OCI-LY1 (cell line): Measurements from ENCODE around the gene ATG5.

ENCODE experiments used
- H2AFZ ChIP-seq: fragments of 200-600 bp; sonication (generic), shearing (Covaris generic); 2 replicates; pipeline ENCODE4 v1.6.0; 2014; ENCODE audit warnings: antibody characterized with exemption, mild to moderate bottlenecking, low read length
- H3F3A ChIP-seq: fragments of 200-600 bp; sonication (generic), shearing (Covaris generic); 2 replicates; pipeline ENCODE4 v1.6.0; 2014; ENCODE audit warnings: mild to moderate bottlenecking, antibody characterized with exemption, low read length, moderate library complexity; ENCODE audit not compliant: insufficient read depth
- H3K27ac ChIP-seq: fragments of 200-600 bp; sonication (generic); 2 replicates; pipeline ENCODE4 v1.5.1; 2014; ENCODE audit warnings: low read length, mixed run types, mild to moderate bottlenecking, low read depth; ENCODE audit not compliant: poor library complexity, severe bottlenecking
- H3K27me3 ChIP-seq: fragments of 200-600 bp; sonication (generic); 2 replicates; pipeline ENCODE4 v1.6.0; 2014; ENCODE audit warnings: antibody characterized with exemption, mild to moderate bottlenecking, low read length, moderate library complexity; ENCODE audit not compliant: insufficient read depth
- H3K36me3 ChIP-seq: fragments of 200-600 bp; sonication (generic); 2 replicates; pipeline ENCODE4 v1.6.1; 2014; ENCODE audit warnings: mild to moderate bottlenecking, antibody characterized with exemption, low read length, moderate library complexity, mixed read lengths; ENCODE audit not compliant: insufficient read depth
- H3K4me1 ChIP-seq: fragments of 200-600 bp; sonication (generic); 2 replicates; pipeline ENCODE4 v1.5.1; 2014; ENCODE audit warnings: mild to moderate bottlenecking, low read length, moderate library complexity; ENCODE audit not compliant: insufficient read depth, severe bottlenecking
- H3K4me2 ChIP-seq: fragments of 200-600 bp; sonication (generic), shearing (Covaris generic); 2 replicates; pipeline ENCODE4 v1.6.1; 2014; ENCODE audit warnings: low read length
- H3K4me3 ChIP-seq: fragments of 200-600 bp; sonication (generic); 2 replicates; pipeline ENCODE4 v1.5.1; 2014; ENCODE audit warnings: low read length, low read depth, mild to moderate bottlenecking, mixed read lengths; ENCODE audit not compliant: poor library complexity, severe bottlenecking
- H3K79me2 ChIP-seq: fragments of 200-600 bp; shearing (Covaris generic); 2 replicates; pipeline ENCODE4 v1.6.1; 2016; ENCODE audit warnings: mixed run types, low read length, mixed read lengths; ENCODE audit not compliant: insufficient read depth
- H3K9ac ChIP-seq: fragments of 200-600 bp; sonication (generic), shearing (Covaris generic); 2 replicates; pipeline ENCODE4 v1.6.1; 2014; ENCODE audit warnings: mild to moderate bottlenecking, low read length, mixed read lengths
- H3K9me2 ChIP-seq: fragments of 200-600 bp; sonication (generic), shearing (Covaris generic); 2 replicates; pipeline ENCODE4 v1.6.1; 2014; ENCODE audit warnings: low read depth, mild to moderate bottlenecking, low read length, mixed read lengths
- H3K9me3 ChIP-seq: fragments of 200-600 bp; shearing (Covaris generic); 2 replicates; pipeline ENCODE4 v1.6.1; 2014; ENCODE audit warnings: low read length, mixed read lengths
- H4K20me1 ChIP-seq: fragments of 200-600 bp; sonication (generic), shearing (Covaris generic); 2 replicates; pipeline ENCODE4 v1.6.0; 2016; ENCODE audit warnings: mild to moderate bottlenecking, low read length; ENCODE audit not compliant: insufficient read depth
- EZH2 ChIP-seq: fragments of 200-600 bp; sonication (generic), shearing (Covaris generic); IDR thresholded peaks from 2 replicates; pipeline ENCODE4 v1.8.0; 2017; ENCODE audit warnings: borderline replicate concordance, mixed run types, mild to moderate bottlenecking, antibody characterized with exemption, low read length, moderate library complexity, mixed read lengths
- TF ChIP-seq, protein P1 (sequence below): fragments of 200-600 bp; sonication (generic), shearing (Covaris generic); IDR thresholded peaks from 2 replicates; pipeline ENCODE4 v1.5.1; 2017; ENCODE audit warnings: mild to moderate bottlenecking, antibody characterized with exemption, low read length, moderate library complexity, mixed read lengths

Gene ATG5

DNA sequence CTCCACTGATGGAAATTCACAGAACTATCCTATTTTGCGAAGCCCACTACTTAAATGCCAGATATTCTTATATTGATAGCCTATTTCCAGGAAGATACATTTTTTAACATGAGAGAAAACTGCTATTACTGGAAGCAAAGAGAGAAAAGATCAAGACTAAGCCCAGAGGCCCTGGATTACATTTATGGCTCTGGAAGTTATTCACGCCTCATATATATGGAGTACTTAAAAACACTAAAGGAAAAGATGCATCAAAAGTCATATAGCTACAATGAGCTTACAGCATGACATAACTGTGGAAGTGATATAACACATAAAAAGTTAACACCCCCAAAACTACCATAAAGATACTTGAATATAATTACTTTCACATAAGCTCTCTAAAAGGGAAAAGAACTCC is 19.8 kb downstream of the ATG5 start:
- Histone ChIP-seq H3K27ac (no peak overlapping the region), H4K20me1 (no peaks in the 10 kb centered on the region), H3K4me3 (no peak overlapping the region), H3K9me3 (no peaks in the 10 kb centered on the region), H3K27me3 (no peaks in the 10 kb centered on the region), H3F3A (no peaks in the 10 kb centered on the region), H3K9me2 (no peaks in the 10 kb centered on the region), H3K4me2 (no peak overlapping the region), H3K4me1 (no peaks in the 10 kb centered on the region), H3K79me2 (peaks cover 34% of the 10 kb centered on the region), H2AFZ (no peak overlapping the region), H3K9ac (no peak overlapping the region), H3K36me3 (peaks cover 16% of the 10 kb centered on the region; the same call in 1 of the 2 replicates)
- TF ChIP-seq, protein P1, sequence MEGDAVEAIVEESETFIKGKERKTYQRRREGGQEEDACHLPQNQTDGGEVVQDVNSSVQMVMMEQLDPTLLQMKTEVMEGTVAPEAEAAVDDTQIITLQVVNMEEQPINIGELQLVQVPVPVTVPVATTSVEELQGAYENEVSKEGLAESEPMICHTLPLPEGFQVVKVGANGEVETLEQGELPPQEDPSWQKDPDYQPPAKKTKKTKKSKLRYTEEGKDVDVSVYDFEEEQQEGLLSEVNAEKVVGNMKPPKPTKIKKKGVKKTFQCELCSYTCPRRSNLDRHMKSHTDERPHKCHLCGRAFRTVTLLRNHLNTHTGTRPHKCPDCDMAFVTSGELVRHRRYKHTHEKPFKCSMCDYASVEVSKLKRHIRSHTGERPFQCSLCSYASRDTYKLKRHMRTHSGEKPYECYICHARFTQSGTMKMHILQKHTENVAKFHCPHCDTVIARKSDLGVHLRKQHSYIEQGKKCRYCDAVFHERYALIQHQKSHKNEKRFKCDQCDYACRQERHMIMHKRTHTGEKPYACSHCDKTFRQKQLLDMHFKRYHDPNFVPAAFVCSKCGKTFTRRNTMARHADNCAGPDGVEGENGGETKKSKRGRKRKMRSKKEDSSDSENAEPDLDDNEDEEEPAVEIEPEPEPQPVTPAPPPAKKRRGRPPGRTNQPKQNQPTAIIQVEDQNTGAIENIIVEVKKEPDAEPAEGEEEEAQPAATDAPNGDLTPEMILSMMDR, result no peak
- TF ChIP-seq EZH2, result no peak

DNA sequence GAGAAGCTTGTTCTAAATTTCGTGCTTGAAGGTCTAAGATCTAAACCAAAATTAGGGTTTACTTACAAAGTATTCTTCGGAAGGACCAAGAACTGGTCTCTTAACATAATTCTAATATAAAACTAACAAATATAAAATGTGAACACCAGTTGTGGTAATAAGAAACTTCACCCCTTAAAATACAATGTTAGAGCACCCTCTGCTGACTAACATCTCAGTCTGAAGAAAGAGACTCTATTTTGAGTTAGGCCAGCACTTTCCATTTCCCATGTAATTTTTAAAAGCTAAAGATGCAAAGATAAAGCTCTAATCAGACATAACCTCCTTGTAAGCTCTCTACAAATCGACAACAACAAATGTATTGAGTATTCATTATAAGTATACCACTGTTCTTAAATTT is 24.6 kb downstream of the ATG5 start:
- no peaks in the 10 kb centered on the region for H3K9me2 ChIP-seq
- no peaks in the 10 kb centered on the region for H4K20me1 ChIP-seq
- no peak overlapping the region for H3K27ac ChIP-seq
- H3K79me2 ChIP-seq, result peaks cover 26% of the 10 kb centered on the region
- H3K36me3 ChIP-seq, result no peaks in the 10 kb centered on the region
- no peaks in the 10 kb centered on the region for H3F3A ChIP-seq
- TF ChIP-seq, protein P1, result peak; percentile 59
- no peak for TF ChIP-seq EZH2
- H3K4me3 ChIP-seq, result no peak overlapping the region
- no peaks in the 10 kb centered on the region for H3K4me1 ChIP-seq
- H3K9me3 ChIP-seq, result no peaks in the 10 kb centered on the region
- no peak overlapping the region for H3K9ac ChIP-seq
- no peak overlapping the region for H3K4me2 ChIP-seq
- no peaks in the 10 kb centered on the region for H3K27me3 ChIP-seq
- no peak overlapping the region for H2AFZ ChIP-seq

DNA sequence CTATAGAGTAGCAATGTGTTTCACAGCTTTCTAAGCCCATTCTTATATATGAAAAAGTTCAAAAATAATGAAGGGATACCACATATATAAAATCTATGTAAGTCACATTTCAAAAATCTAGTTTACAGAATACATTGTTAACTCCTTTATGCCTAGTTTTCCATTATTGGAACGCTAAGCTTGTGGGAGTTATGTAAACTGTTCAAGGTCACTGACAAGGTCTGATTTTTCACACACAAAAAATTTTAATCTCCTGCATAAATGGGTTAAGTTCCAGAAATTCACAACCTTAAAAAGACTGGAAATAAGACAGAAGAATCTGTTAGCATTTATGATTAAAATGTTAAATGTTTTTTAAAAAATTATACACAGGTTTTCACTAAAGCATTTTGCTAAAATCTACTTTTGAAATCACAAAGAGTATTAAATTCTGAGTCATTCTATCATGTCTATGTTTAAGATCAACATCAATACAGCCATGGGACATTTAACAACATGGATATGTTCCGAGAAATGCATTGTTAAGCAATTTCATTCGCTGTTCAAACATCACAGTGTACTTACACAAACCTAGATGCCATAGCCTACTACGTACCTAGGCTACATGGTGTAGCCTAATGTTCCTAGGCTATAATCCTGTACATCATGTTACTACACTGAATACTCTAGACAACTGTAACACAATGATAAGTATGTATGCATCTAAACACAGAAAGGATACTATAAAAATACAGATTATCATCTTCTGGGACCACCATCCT is 25.4 kb downstream of the ATG5 start:
- H4K20me1 ChIP-seq, result no peaks in the 10 kb centered on the region
- no peaks in the 10 kb centered on the region for H3K9me3 ChIP-seq
- H3K4me1 ChIP-seq, result no peaks in the 10 kb centered on the region
- H3K79me2 ChIP-seq, result peaks cover 22% of the 10 kb centered on the region
- H3K27ac ChIP-seq, result no peak overlapping the region
- no peak overlapping the region for H3K4me3 ChIP-seq
- no peak overlapping the region for H3K9ac ChIP-seq
- no peak overlapping the region for H2AFZ ChIP-seq
- H3K27me3 ChIP-seq, result no peaks in the 10 kb centered on the region
- no peak overlapping the region for H3K4me2 ChIP-seq
- no peaks in the 10 kb centered on the region for H3F3A ChIP-seq
- H3K36me3 ChIP-seq, result no peaks in the 10 kb centered on the region
- TF ChIP-seq, protein P1, result no peak
- TF ChIP-seq EZH2, result no peak
- no peaks in the 10 kb centered on the region for H3K9me2 ChIP-seq
